ENCODE data around the gene YEATS2. TPM values are rescaled to one million over a fixed set of nuclear protein-coding genes. Genes with fewer than 3 reads are reported as not detected.

The YEATS2 gene
- total RNA-seq (2022; extraction: Qiagen RNA extraction; ENCODE audit: low read depth): 10.7 to 13.5 TPM (median 11.9 TPM) in 5 replicates

DNA sequence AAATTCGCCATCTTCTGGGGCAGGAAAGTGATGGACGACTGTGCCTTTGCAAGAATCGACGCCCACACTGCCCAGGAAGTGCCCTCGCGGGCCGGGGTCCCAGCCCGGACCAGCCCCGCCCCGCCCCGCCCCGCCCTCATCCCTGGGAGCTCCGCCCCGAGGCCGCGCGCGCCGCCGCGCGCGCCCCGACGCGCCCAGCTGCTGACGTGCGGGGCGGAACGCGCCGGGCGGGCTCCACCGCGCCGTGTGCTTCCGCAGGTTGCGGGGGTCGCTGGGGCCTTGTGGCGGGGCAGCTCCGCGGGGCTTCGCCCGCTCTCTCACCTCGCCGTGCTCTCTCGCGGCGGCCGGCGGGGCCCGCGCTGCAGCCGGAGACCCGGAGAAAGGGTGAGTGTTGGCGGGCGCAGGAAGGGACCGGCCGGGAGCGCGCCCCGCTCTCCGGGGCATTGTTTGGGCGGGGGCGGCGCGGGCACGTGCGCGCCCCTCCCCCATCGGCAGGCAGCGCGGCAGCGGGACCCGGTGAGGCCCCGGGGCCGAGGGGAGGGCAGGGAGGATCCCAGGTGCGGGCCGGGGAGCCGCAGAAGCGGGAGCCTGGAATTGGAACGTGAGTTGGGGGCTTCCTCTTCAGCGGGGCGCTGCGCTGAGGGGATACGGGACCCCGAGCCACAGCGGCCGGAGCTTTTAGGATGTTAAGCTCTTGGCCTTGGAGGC is at the start of gene YEATS2:
TSS of gene YEATS2 (plus strand) at position 188 of the 708 bp plus-strand sequence. CDS start 17,366 bp downstream, outside the sequence.

DNA sequence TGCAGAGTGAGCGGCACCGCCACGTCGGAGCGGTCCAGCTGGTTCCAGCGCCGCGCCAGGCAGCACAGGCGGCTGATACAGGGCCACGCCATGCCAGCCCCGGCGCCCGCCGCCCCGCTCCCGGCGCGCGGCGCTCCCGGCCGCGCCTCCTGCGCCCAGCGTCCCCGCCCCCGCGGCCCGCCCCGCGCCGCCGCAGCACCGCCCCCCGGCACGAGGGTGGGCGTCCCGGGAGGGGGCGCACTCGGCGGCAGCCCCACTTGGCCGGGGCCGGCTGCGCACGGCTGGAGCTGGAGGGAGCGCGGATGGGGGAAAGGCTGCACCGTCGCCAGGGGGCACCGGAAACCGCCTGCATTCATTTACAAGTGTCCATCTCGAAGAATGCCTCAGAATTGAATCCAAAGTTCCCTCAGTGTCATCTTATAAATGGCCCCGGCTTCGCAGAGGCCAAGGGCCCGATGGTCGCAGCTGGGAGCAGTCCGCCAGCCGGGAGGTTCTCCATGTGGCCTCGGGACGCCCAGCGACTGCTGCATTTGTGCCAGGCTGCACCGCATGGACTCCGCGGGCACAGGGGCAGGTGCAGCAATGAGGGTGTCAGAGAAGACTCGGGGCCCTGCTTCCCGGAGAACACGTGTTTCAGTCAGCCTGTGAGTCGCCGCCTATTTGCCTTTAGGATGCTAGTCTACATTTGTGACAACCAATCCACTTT is 128.0 kb downstream of the YEATS2 start, which contains the start of gene MAP6D1:
TSS of gene MAP6D1 (minus strand) at position 122 of the 706 bp plus-strand sequence. CDS start at position 92, 30 bp downstream.

Other genes with a start within 250 kb of the YEATS2 start
- gene KLHL6, start 142.1 kb upstream of the YEATS2 start, total RNA-seq (2022; extraction: Qiagen RNA extraction; ENCODE audit: low read depth): not detected in 5 replicates
- 5.8 to 9.7 TPM (median 7.2 TPM) in 5 replicates for gene KLHL24, start 62.2 kb upstream of the YEATS2 start, total RNA-seq (2022; extraction: Qiagen RNA extraction; ENCODE audit: low read depth)
- gene MAP6D1, start 127.8 kb downstream of the YEATS2 start, total RNA-seq (2022; extraction: Qiagen RNA extraction; ENCODE audit: low read depth): 4.0 to 7.8 TPM (median 6.9 TPM) in 5 replicates
- gene PARL, start 187.1 kb downstream of the YEATS2 start, total RNA-seq (2022; extraction: Qiagen RNA extraction; ENCODE audit: low read depth): 61.4 to 67.9 TPM (median 65.1 TPM) in 5 replicates